GM23338 (cell line): ENCODE results near the gene MAPT.

Experiments used
- EZH2 ChIP-seq: fragments of 200-600 bp; sonication (generic); IDR thresholded peaks from one replicate; pipeline ENCODE4 v1.8.0; 2017; ENCODE audit warnings: antibody characterized with exemption, mild to moderate bottlenecking, low read depth; ENCODE audit not compliant: unreplicated experiment
- EZH2phosphoT487 ChIP-seq: fragments of 200-600 bp; sonication (generic); IDR thresholded peaks from one replicate; pipeline ENCODE4 v1.8.1; 2018; ENCODE audit warnings: antibody characterized with exemption; ENCODE audit not compliant: unreplicated experiment
- ZNF114 ChIP-seq: fragments of 250-450 bp; sonication (Bioruptor Pico); IDR thresholded peaks from 2 replicates; pipeline ENCODE4 v1.5.0; 2020; ENCODE audit warnings: mild to moderate bottlenecking, moderate library complexity
- TF ChIP-seq, protein P1 (sequence below), 2 experiments: fragments of 200-600 bp in 1 of 2; sonication (generic) in 1 of 2; conservative IDR thresholded peaks; 2 replicates each; pipeline versions ENCODE4 v1.5.1 to v1.6.1; 2016 to 2017; ENCODE audit warnings: antibody characterized with exemption in 2 of 2, low read depth in 2 of 2, mild to moderate bottlenecking in 2 of 2, moderate library complexity in 1 of 2
- TF ChIP-seq, protein P2 (sequence below): IDR thresholded peaks from one replicate; pipeline ENCODE4 v1.6.1; 2018; ENCODE audit warnings: antibody characterized with exemption; ENCODE audit not compliant: unreplicated experiment

DNA sequence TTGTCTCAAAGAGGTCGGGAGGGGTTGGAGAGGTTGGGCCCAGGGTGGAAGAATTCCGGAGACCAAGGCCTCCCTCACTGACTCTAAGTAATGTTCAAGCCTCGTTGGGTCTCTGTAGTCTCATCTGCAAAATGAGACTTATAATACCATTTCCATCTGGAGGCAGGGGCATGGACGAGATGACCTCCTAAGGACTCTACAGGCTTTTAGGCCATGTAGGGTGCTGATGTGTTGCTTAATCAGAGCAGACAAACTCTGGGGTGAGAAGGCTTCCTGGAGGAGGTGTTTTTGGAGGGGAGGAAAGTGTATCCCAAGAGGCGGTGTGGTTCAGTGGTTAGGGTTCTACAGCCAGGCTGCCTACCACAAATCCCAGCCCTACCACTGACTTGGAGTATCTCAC, 46.6 kb upstream of the MAPT start:
- TF ChIP-seq, protein P1, sequence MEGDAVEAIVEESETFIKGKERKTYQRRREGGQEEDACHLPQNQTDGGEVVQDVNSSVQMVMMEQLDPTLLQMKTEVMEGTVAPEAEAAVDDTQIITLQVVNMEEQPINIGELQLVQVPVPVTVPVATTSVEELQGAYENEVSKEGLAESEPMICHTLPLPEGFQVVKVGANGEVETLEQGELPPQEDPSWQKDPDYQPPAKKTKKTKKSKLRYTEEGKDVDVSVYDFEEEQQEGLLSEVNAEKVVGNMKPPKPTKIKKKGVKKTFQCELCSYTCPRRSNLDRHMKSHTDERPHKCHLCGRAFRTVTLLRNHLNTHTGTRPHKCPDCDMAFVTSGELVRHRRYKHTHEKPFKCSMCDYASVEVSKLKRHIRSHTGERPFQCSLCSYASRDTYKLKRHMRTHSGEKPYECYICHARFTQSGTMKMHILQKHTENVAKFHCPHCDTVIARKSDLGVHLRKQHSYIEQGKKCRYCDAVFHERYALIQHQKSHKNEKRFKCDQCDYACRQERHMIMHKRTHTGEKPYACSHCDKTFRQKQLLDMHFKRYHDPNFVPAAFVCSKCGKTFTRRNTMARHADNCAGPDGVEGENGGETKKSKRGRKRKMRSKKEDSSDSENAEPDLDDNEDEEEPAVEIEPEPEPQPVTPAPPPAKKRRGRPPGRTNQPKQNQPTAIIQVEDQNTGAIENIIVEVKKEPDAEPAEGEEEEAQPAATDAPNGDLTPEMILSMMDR (conservative IDR thresholded peaks at IDR 0.05; ENCODE audit: low read depth in 2 of 2) = no peak
- no peak for TF ChIP-seq EZH2
- TF ChIP-seq, protein P2, sequence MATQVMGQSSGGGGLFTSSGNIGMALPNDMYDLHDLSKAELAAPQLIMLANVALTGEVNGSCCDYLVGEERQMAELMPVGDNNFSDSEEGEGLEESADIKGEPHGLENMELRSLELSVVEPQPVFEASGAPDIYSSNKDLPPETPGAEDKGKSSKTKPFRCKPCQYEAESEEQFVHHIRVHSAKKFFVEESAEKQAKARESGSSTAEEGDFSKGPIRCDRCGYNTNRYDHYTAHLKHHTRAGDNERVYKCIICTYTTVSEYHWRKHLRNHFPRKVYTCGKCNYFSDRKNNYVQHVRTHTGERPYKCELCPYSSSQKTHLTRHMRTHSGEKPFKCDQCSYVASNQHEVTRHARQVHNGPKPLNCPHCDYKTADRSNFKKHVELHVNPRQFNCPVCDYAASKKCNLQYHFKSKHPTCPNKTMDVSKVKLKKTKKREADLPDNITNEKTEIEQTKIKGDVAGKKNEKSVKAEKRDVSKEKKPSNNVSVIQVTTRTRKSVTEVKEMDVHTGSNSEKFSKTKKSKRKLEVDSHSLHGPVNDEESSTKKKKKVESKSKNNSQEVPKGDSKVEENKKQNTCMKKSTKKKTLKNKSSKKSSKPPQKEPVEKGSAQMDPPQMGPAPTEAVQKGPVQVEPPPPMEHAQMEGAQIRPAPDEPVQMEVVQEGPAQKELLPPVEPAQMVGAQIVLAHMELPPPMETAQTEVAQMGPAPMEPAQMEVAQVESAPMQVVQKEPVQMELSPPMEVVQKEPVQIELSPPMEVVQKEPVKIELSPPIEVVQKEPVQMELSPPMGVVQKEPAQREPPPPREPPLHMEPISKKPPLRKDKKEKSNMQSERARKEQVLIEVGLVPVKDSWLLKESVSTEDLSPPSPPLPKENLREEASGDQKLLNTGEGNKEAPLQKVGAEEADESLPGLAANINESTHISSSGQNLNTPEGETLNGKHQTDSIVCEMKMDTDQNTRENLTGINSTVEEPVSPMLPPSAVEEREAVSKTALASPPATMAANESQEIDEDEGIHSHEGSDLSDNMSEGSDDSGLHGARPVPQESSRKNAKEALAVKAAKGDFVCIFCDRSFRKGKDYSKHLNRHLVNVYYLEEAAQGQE = no peak
- no peak for TF ChIP-seq EZH2phosphoT487
- TF ChIP-seq ZNF114 (CRISPR knock-in tag) = no peak
